ENCODE results near the gene KCTD3. TPM values are rescaled to one million over a fixed set of nuclear protein-coding genes. Genes with fewer than 3 reads are reported as not detected.

The KCTD3 gene
- total RNA-seq, 1 experiment from 2014 or later: 39.3 TPM

- peaks cover under 1 to 2% of the 10 kb centered on the region in 2 experiments; a peak in 1 of 5 replicates for H3K9me3 Mint-ChIP-seq
- Histone ChIP-seq H2BK12ac (ENCODE audit: insufficient read length, low read depth, low read length) (no peak overlapping the region), H3K79me2 (ENCODE audit: insufficient read depth, low read length) (no peaks in the 10 kb centered on the region)
Measured at GRCh38 chr1:215526846-215527151, 40.3 kb upstream of the KCTD3 start.

More at GRCh38 chr1:215526846-215527151, 40.3 kb upstream of the KCTD3 start:
- Histone ChIP-seq H4K91ac (ENCODE audit: insufficient read length, low read depth, low read length) (no peak overlapping the region), H3K4me1 (ENCODE audit: insufficient read depth, low read length) (no peaks in the 10 kb centered on the region), H2AK5ac (ENCODE audit: insufficient read length, low read length) (no peak overlapping the region), H3K23me2 (ENCODE audit: insufficient read length, low read depth, low read length, poor library complexity, severe bottlenecking) (no peaks in the 10 kb centered on the region), H3K79me1 (ENCODE audit: insufficient read depth, low read depth, low read length, poor library complexity, severe bottlenecking) (no peaks in the 10 kb centered on the region), H3K4me2 (ENCODE audit: insufficient read depth, insufficient read length, low read length) (no peak overlapping the region), H2AFZ (ENCODE audit: low read length) (no peak overlapping the region), H3K14ac (ENCODE audit: insufficient read depth, low read length) (no peak overlapping the region), H3K27me3 (ENCODE audit: insufficient read depth, low read length) (no peaks in the 10 kb centered on the region), H3T11ph (ENCODE audit: low read length) (no peak overlapping the region), H3K27ac (ENCODE audit: insufficient read length, low read depth, low read length) (no peak overlapping the region), H2BK20ac (ENCODE audit: low read depth, low read length, poor library complexity, severe bottlenecking) (no peak overlapping the region), H3K23ac (ENCODE audit: insufficient read length, low read depth, low read length) (no peak overlapping the region), H2BK120ac (ENCODE audit: low read depth, low read length, poor library complexity, severe bottlenecking) (no peak overlapping the region), H3K18ac (ENCODE audit: insufficient read length, low read depth, low read length) (no peak overlapping the region), H3K9me3 (ENCODE audit: control insufficient read depth, low read depth, low read length) (no peaks in the 10 kb centered on the region), H4K20me1 (ENCODE audit: control insufficient read depth, insufficient read depth, insufficient read length) (no peaks in the 10 kb centered on the region), H4K5ac (ENCODE audit: insufficient read length, low read depth, low read length) (no peak overlapping the region), H4K8ac (replicated peaks; ENCODE audit: insufficient read length, low read depth, low read length) (no peak overlapping the region), H3K9ac (ENCODE audit: extremely low read depth, insufficient read length, low read length) (no peak overlapping the region), H2BK15ac (ENCODE audit: low read depth, low read length) (no peak overlapping the region), H2BK5ac (ENCODE audit: insufficient read length, low read length) (no peak overlapping the region), H3K4ac (ENCODE audit: low read depth, low read length) (no peak overlapping the region), H3K56ac (ENCODE audit: insufficient read length, low read depth, low read length) (no peak overlapping the region)
- H3K4me3 Mint-ChIP-seq: no peak overlapping the region
- DNase-seq: no peak
- H3K27me3 Mint-ChIP-seq (ENCODE audit: low read depth): no peaks in the 10 kb centered on the region
- no peak for TF ChIP-seq CTCF (conservative IDR thresholded peaks at IDR 0.05)
- H3K36me3 Mint-ChIP-seq (ENCODE audit: insufficient read depth in 1 of 3, low read depth in 3 of 3): no peaks in the 10 kb centered on the region; a peak in 1 of 7 replicates
- no peaks in the 10 kb centered on the region for H3K4me1 Mint-ChIP-seq
- H3K27ac Mint-ChIP-seq: no peak overlapping the region

Data from H9 (cell line).